Liver (tissue), 9 donors: ENCODE results near the gene IPPK. TPM values are rescaled to one million over a fixed set of nuclear protein-coding genes. Genes with fewer than 3 reads are reported as not detected.

Experiments
- DNase-seq: peaks from one replicate; pipeline ENCODE4 v3.0.0-alpha.2; 2017; ENCODE audit warnings: low spot score
- H3K27ac ChIP-seq, 2 donors: one replicate each; pipeline ENCODE4 v1.7.0; 2013; ENCODE audit warnings: inconsistent platforms in 2 of 2, low read length in 2 of 2, control low read depth in 1 of 2, low read depth in 1 of 2, mild to moderate bottlenecking in 1 of 2
- H3K27me3 ChIP-seq, 4 donors: one replicate each; pipeline versions ENCODE4 v1.6.1 to v1.7.0; 2013; ENCODE audit warnings: low read length in 3 of 4, inconsistent platforms in 1 of 4, mild to moderate bottlenecking in 1 of 4, moderate library complexity in 1 of 4; ENCODE audit not compliant: control insufficient read depth in 4 of 4, insufficient read depth in 4 of 4
- H3K36me3 ChIP-seq, 4 donors: one replicate each; pipeline versions ENCODE4 v1.6.1 to v1.7.0; 2013; ENCODE audit warnings: low read length in 3 of 4, mild to moderate bottlenecking in 3 of 4, low read depth in 1 of 4, moderate library complexity in 1 of 4; ENCODE audit not compliant: control insufficient read depth in 4 of 4, insufficient read depth in 3 of 4
- H3K4me1 ChIP-seq, 4 donors: one replicate each; pipeline versions ENCODE4 v1.6.1 to v1.7.0; 2013; ENCODE audit warnings: low read length in 3 of 4, mild to moderate bottlenecking in 3 of 4, moderate library complexity in 1 of 4; ENCODE audit not compliant: control insufficient read depth in 4 of 4, insufficient read depth in 4 of 4
- H3K4me3 ChIP-seq, 3 donors: one replicate each; pipeline versions ENCODE4 v1.6.1 to v1.7.0; 2013; ENCODE audit warnings: low read length in 3 of 3, control low read depth in 1 of 3, low read depth in 1 of 3, mild to moderate bottlenecking in 1 of 3
- H3K9ac ChIP-seq, 2 donors: one replicate each; pipeline ENCODE4 v1.7.0; 2013; ENCODE audit warnings: low read length in 2 of 2, mild to moderate bottlenecking in 2 of 2, moderate library complexity in 2 of 2, control low read depth in 1 of 2, low read depth in 1 of 2
- H3K9me3 ChIP-seq, 4 donors: one replicate each; pipeline versions ENCODE4 v1.6.1 to v1.7.0; 2013; ENCODE audit warnings: low read length in 3 of 4; ENCODE audit not compliant: control insufficient read depth in 4 of 4
- ATF3 ChIP-seq: IDR thresholded peaks from 2 replicates; pipeline ENCODE4 v1.6.1; 2016; ENCODE audit warnings: antibody characterized with exemption
- CTCF ChIP-seq: fragments of 150-350 bp; IDR thresholded peaks from 2 replicates; pipeline ENCODE4 v1.5.1; 2017; ENCODE audit warnings: improper control_type of control experiment, low read depth, low read length; ENCODE audit not compliant: missing input control
- EGR1 ChIP-seq, 2 donors: IDR thresholded peaks; 2 replicates each; pipeline ENCODE4 v1.6.1; 2016 to 2018; ENCODE audit warnings: antibody characterized with exemption in 2 of 2, low read depth in 2 of 2
- FOXA1 ChIP-seq: IDR thresholded peaks from 2 replicates; pipeline ENCODE4 v1.6.1; 2016; ENCODE audit warnings: antibody characterized with exemption
- FOXA2 ChIP-seq: IDR thresholded peaks from 2 replicates; pipeline ENCODE4 v1.6.1; 2016; ENCODE audit warnings: antibody characterized with exemption
- GABPA ChIP-seq, 2 donors: IDR thresholded peaks in 1 of 2; conservative IDR thresholded peaks in 1 of 2; 2 replicates each; pipeline ENCODE4 v1.6.1; 2016; ENCODE audit warnings: antibody characterized with exemption in 2 of 2, mild to moderate bottlenecking in 1 of 2, moderate library complexity in 1 of 2
- HNF4A ChIP-seq, 2 donors: conservative IDR thresholded peaks; 2 replicates each; pipeline ENCODE4 v1.6.1; 2016; ENCODE audit warnings: antibody characterized with exemption in 2 of 2, mild to moderate bottlenecking in 2 of 2
- JUND ChIP-seq, 2 donors: IDR thresholded peaks; 2 replicates each; pipeline ENCODE4 v1.6.1; 2016; ENCODE audit warnings: antibody characterized with exemption in 2 of 2
- NR2F2 ChIP-seq: IDR thresholded peaks from 2 replicates; pipeline ENCODE4 v1.6.1; 2016; ENCODE audit warnings: antibody characterized with exemption
- RAD21 ChIP-seq, 2 donors: IDR thresholded peaks; 2 replicates each; pipeline ENCODE4 v1.6.1; 2016; ENCODE audit warnings: antibody characterized with exemption in 2 of 2, mild to moderate bottlenecking in 2 of 2
- REST ChIP-seq: IDR thresholded peaks from 2 replicates; pipeline ENCODE4 v1.6.1; 2016; ENCODE audit warnings: antibody characterized with exemption, mild to moderate bottlenecking
- RXRA ChIP-seq, 2 donors: IDR thresholded peaks; 2 replicates each; pipeline ENCODE4 v1.6.1; 2017 to 2018; ENCODE audit warnings: antibody characterized with exemption in 2 of 2, mild to moderate bottlenecking in 1 of 2
- SP1 ChIP-seq: IDR thresholded peaks from 2 replicates; pipeline ENCODE4 v1.6.1; 2018; ENCODE audit warnings: antibody characterized with exemption, mild to moderate bottlenecking
- YY1 ChIP-seq: IDR thresholded peaks from 2 replicates; pipeline ENCODE4 v1.6.1; 2016; ENCODE audit warnings: antibody characterized with exemption, mild to moderate bottlenecking
- ZBTB33 ChIP-seq: IDR thresholded peaks from 2 replicates; pipeline ENCODE4 v1.6.1; 2016; ENCODE audit warnings: antibody characterized with exemption
- WGBS: extraction: QIAGEN DNeasy Blood & Tissue Kit; methylation state at CpG from one replicate; pipeline ENCODE4 v1.1.7; 2013; 5-methylcytosine and 5-hydroxymethylcytosine counted together
- polyA plus RNA-seq, 2 donors: library from polyadenylated mRNA; stranded (reverse) in 1 of 2; unstranded in 1 of 2; fragments of 200-250 nt in 1 of 2; fragments of >200 nt in 1 of 2; fragmentation: Nextera tagmentation in 1 of 2; extraction: Ambion mirVana in 1 of 2; gene quantifications; one replicate each; pipeline versions ENCODE4 v1.2.1 to v1.2.3, GENCODE V29; 2013 to 2015
- total RNA-seq, 2 donors: library from RNA; depleted of rRNA; stranded (reverse); fragments of >200 nt; gene quantifications; one replicate each; pipeline ENCODE4 v1.2.3, GENCODE V29; 2014
- donor health status: healthy.
- donor health status: healthy.
- donor health status: healthy.
- donor health status: healthy.
- donor health status: healthy.

The IPPK gene
- total and polyA plus RNA-seq, 4 donors: 2.1 to 5.9 (median 3.6) TPM

GRCh38 chr9:92645041-92645440 is 24.9 kb downstream of the IPPK start:
- no peak for TF ChIP-seq RAD21 (IDR thresholded peaks at IDR 0.05)
- no peak for TF ChIP-seq HNF4A (conservative IDR thresholded peaks at IDR 0.05)
- no peak for TF ChIP-seq FOXA1
- TF ChIP-seq SP1: no peak
- no peak for TF ChIP-seq CTCF
- no peak for TF ChIP-seq NR2F2
- TF ChIP-seq REST: no peak
- no peak for TF ChIP-seq YY1
- TF ChIP-seq ZBTB33: no peak
- TF ChIP-seq FOXA2: no peak
- no peak for TF ChIP-seq EGR1 (IDR thresholded peaks at IDR 0.05; ENCODE audit: low read depth in 2 of 2)
- no peak for TF ChIP-seq RXRA (IDR thresholded peaks at IDR 0.05)
- TF ChIP-seq ATF3: no peak
- no peak for TF ChIP-seq JUND (IDR thresholded peaks at IDR 0.05)
- no peaks in the 10 kb centered on the region for H3K4me1 ChIP-seq
- no peaks in the 10 kb centered on the region for H3K9me3 ChIP-seq
- H3K36me3 ChIP-seq: peaks cover 16 to 76% (median 47%) of the 10 kb centered on the region in 4 donors
- H3K9ac ChIP-seq: no peak overlapping the region
- no peak overlapping the region for H3K4me3 ChIP-seq
- H3K27me3 ChIP-seq: no peaks in the 10 kb centered on the region
- H3K27ac ChIP-seq: no peak overlapping the region
- WGBS: 97% methylated on average over 4 of the region's 4 CpGs
- no peak for DNase-seq

- DNase-seq: no peak
- no peaks in the 10 kb centered on the region for H3K27me3 ChIP-seq
- H3K27ac ChIP-seq: no peak overlapping the region
- no peaks in the 10 kb centered on the region for H3K9me3 ChIP-seq
- no peak overlapping the region for H3K4me3 ChIP-seq
- no peak overlapping the region for H3K9ac ChIP-seq
- TF ChIP-seq HNF4A (conservative IDR thresholded peaks at IDR 0.05) (no peak), NR2F2 (no peak), GABPA (IDR thresholded peaks at IDR 0.05 in 1 of 2, conservative IDR thresholded peaks at IDR 0.05 in 1 of 2) (no peak), JUND (IDR thresholded peaks at IDR 0.05) (no peak)
- H3K36me3 ChIP-seq: peaks cover 20 to 81% (median 49%) of the 10 kb centered on the region in 4 donors
- H3K4me1 ChIP-seq: no peaks in the 10 kb centered on the region
- 95% methylated on average over 7 of the region's 7 CpGs for WGBS
Measured at GRCh38 chr9:92644278-92644677, 25.7 kb downstream of the IPPK start.
